HG03565 (cell line): ENCODE results near the gene HYDIN.
"Not testable (repeated sequence)": the region's sequence is repeated elsewhere in the genome, so short reads cannot be mapped to it uniquely, and the experiment has no call there.

Experiments
- ATAC-seq: cut with Tn5 transposase; IDR thresholded peaks from one replicate; pipeline ENCODE4 v1.9.1; 2021; ENCODE audit warnings: mild to moderate bottlenecking, moderate library complexity; ENCODE audit not compliant: unreplicated experiment

HYDIN gene

DNA sequence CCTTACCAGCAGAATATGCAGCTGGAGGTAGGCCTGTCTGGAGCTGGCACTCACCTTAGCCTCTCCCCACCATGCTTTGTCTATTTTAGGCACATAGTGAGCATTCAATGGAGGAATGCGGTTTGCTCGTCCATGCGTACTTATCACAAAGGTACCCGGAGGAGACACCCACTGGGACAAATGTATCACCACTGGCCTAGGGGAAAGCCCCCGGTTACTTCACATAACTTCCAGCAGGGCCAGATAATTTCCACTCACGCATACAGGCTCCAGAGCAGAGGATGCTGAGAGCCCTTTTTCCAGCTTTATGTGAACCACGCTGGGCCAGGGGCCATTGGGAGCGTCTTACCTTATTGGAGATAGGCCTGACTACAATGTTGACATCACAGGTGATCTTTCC is 348.2 kb downstream of the HYDIN start:
- not testable (repeated sequence) for ATAC-seq

GRCh38 chr16:70877895-70878294 is 352.6 kb downstream of the HYDIN start:
- ATAC-seq: not testable (repeated sequence)

DNA sequence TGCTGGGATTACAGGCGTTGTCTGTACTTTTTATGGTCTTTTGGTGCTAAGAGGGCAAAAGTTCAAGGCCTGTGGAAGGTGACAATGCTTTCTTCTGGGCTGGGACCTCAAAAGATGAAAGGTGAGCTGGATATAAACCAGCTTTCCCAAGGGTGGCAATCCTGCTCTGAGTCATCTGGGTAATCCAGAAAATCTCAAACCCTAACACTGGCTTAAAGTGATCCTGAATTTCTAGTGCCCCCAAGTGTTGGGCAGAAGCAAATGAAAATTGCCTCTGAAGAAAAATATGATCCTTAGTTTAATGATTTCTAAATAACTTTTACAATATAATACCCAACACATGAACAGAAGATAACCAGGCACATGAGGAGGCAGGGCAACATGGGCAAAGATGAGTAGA is 354.1 kb downstream of the HYDIN start:
- ATAC-seq: not testable (repeated sequence)

DNA sequence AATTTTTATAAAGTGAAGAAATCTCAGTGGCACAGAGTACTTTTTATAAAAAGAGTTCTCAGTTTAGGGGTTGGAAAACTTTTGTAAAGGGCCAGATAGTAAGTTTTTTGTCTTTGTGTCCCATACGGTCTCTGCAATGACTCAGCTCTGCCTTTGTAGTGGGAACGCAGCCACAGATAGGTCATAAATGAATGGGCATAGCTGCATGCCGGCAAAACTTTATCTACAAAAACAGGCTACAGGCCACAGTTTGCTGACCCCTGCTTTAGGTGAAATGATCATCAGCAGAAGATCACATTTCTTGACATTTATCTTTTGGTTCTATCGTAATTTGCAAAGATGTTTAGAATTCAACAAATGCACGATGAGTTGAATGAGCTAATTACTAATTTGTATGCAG is 365.8 kb downstream of the HYDIN start:
- not testable (repeated sequence) for ATAC-seq

GRCh38 chr16:70861996-70862395 is 368.5 kb downstream of the HYDIN start:
- ATAC-seq: not testable (repeated sequence)

DNA sequence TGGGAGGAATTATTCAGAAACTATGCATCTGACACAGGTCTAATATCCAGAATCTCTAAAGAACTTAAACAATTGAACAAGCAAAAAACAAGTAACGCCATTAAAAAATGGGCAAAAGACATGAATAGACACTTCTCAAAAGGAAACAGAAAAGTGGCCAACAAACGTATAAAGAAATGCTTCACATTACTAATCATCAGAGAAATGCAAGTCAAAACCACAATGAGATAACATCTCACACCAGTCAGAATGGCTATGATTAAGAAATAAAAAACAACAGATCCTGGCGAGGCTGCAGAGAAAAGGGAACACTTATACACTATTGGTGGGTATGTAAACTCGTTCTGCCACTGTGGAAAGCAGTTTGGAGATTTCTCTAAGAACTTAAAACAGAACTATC is 379.2 kb downstream of the HYDIN start:
- ATAC-seq: not testable (repeated sequence)

DNA sequence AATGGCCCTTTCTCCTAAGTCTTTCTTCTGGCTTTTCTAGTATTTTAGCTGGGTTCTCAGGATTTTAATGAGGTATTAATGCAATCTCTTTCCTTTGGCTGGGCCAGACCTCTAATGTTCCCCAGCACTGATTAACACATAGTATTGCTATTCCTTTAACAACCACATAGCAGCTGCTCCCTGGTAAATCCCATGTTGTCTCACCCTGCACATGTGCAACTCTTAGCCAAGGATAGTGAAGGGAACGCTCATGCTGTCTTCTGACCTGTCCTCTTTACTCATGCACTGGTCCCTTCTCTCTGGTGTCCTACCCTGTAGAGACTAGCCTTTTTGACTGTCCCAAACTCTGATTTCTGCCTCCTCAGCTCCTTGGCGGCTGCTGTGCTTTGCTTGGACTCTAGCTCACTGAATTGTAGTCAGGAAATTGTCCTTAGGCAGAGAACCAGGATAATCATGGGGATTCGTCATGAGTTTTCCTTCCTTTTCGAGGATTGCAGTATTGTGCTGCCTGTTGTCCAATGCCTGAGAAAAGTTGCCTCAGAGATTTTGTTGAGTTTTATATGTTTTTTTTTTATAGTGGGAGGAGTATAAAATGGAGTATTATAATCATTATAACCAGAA is 406.9 kb downstream of the HYDIN start:
- not testable (repeated sequence) for ATAC-seq

- not testable (repeated sequence) for ATAC-seq
These were observed 407.8 kb downstream of the HYDIN start for GRCh38 chr16:70822734-70823133.

DNA sequence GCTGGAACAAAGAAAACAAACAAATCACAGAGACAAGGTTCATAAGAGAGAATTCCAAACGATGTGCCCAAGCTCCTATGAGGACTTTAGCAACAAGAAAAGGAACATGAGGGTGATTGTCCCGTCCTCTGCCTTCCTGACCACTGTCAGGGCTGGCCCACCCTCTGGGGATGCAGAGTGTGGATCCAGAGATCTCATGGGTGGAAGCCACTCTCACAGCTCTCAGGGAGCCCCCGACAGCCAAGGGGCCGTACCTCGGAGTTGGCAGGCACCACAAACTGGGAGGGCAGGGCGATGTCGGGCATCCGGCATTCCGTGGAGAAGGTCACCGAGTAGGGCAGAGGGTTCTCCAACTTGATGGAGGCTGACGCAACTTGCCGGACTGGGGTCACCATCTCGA is 412.4 kb downstream of the HYDIN start:
- not testable (repeated sequence) for ATAC-seq

DNA sequence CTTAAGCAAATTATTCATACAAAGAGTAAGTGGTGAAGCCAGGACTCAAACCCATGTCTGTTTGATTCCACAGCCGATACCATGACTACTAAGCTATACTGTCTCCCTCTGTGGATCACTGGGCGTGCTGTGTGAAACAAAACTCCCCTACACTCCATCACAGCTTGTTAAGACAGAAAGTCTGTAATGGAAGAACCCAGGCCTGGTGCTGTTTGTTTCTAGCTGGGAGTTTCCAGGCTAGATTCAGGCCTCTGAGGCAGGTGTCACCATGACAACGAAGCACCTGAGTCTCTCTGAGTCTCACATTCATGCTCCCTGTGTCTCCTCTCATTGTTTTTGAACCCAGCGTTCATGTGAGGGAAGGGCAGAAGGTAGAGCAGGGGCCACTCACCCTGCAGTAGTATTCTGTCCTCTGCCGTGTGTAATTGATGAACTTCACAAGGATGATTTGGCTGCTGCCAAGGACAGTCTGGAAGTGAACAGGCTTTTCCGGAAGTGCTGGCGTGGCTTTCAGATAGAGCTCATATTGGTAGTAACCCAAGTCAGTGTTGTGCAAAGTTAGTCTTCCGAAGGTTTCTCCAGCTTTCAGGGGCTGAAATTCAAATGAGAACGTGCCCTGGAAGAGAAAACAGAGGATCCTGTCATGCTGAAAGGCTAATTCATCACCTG is 421.0 kb downstream of the HYDIN start:
- ATAC-seq: peak; percentile 60

DNA sequence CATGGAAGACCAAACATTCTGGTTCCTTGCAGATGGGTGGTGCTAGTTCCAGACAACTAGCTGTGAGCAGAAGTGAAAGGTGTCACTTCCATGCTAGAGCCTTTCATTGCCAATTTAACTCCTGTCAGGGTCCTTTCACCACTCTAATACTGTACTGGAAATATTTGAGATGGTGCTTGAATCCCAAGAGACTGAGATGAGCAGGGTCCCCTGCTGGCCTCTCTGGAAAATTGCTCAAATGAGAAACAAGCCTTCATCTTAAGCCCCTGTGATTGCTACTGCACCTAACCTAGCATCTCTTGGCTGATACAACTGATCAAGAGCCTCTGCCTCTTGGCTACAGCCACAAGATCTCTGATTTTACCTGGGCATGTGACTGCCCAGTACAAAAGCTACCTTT is 422.2 kb downstream of the HYDIN start:
- ATAC-seq: no peak

DNA sequence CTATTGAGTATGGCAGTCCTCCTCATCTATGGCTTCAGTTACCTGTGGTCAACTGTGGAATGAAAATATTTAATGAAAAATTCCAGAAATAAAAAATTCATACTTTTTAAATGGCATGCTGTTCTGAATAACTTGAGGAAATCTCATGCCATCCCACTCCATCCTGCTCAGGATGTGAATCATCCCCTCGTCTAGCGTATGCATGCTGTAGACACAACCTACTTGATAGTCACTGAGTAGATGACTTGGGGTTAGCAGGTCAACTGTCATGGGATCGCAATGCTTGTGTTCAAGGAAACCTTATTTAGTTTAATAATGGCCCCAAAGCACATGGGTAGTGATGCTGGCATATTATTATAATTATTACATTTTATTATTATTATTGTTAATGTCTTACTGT is 424.7 kb downstream of the HYDIN start:
- ATAC-seq: no peak

- ATAC-seq: no peak
These were observed 425.1 kb downstream of the HYDIN start for GRCh38 chr16:70805380-70805779.

- no peak for ATAC-seq
These were observed 425.8 kb downstream of the HYDIN start for GRCh38 chr16:70804734-70805169.

- ATAC-seq: no peak
These were observed 426.3 kb downstream of the HYDIN start for GRCh38 chr16:70804153-70804733.

DNA sequence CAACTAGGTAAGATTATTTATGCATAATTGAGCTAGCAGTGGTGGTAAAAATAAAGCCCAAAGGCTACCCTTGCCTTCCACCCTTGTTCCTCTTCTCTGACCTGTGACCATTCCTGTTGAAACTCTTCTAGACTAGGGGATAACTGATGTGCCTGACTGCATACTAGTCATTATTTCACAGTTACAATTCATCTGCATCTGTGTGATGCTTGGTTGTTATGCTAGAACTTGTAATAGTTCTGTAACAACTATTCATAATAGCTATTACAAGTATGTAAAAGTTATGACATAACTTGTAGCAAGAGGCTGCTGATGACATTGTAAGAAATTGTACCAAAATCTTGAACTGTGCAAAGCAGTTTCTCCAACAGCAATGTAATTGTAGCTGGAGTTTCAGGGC is 427.2 kb downstream of the HYDIN start:
- ATAC-seq: no peak

DNA sequence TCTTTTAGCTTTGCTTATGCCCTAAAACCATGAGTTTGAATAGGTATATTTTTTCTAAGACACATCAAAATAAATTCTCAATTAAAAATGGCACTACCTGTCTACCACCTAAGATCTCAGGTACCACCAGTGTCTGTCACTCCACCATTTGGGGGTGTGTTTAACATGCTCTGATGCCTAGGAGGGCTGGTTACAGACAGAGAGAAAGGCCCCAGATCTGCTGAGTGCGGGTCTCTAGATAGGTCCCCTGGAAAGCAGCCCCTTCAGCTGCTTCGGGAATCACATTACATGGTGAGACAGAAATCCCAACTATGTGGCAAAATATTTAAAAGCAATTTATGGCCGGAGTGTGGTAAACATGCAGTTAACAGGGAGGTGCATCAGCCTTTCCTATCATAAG is 428.9 kb downstream of the HYDIN start:
- no peak for ATAC-seq

- ATAC-seq: peak; percentile 92
These were observed 429.6 kb downstream of the HYDIN start, which contains the start of gene VAC14 for GRCh38 chr16:70800781-70801480. Gene VAC14, minus strand, starts transcription at chr16:70801158. Its CDS starts 258 bp downstream, at chr16:70800900.

DNA sequence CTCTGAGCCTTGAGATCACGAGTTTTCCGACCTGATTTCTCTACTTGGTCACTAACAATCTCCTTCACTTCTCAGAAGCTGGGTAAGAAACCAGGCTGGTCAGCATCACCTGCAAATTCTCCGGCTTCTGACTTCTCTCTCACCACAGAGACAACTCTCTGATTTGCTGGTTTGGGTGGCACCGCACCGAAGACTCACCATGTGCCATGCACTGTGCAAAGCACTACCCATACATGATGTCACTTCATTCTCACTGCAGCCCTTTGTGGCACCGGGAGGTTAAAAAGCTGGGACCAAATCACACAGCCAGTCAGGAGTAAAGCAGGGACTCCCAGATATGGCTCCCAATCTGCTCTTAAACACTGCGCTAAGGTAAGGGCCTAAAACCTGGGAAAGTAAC is 430.2 kb downstream of the HYDIN start:
- no peak for ATAC-seq

GRCh38 chr16:70796301-70796700 is 434.2 kb downstream of the HYDIN start:
- no peak for ATAC-seq

GRCh38 chr16:70795296-70795912 is 435.1 kb downstream of the HYDIN start:
- ATAC-seq: no peak
